WTC11 (cell line): ENCODE measurements around the gene NAT8L. TPM values are rescaled to one million over a fixed set of nuclear protein-coding genes. Genes with fewer than 3 reads are reported as not detected.

Experiments used
- ATAC-seq: fragments of 200-7000 bp; cut with Tn5 transposase; 2 replicates; pipeline ENCODE4 v1.10.0; 2021; ENCODE audit warnings: mild to moderate bottlenecking, moderate library complexity
- CTCF ChIA-PET: fragments of 300-600 bp; sonication (Branson Sonifier 250); formaldehyde crosslinking; loops from one replicate; lab custom pipeline; 2021; ENCODE audit warnings: antibody characterized with exemption; lab: Charles Lee
- POLR2A ChIA-PET: fragments of 350-600 bp; sonication (Branson Sonifier 250); formaldehyde crosslinking; loops from one replicate; lab custom pipeline; 2021; ENCODE audit warnings: antibody characterized with exemption; lab: Charles Lee
- DNase-seq: peaks from one replicate; pipeline ENCODE4 v3.0.0; 2021; ENCODE audit warnings: low spot score
- H3K27ac Mint-ChIP-seq: 2 replicates; pipeline ENCODE4 v1.8.0; 2021; ENCODE audit warnings: mixed read lengths
- H3K27me3 Mint-ChIP-seq: 2 replicates; pipeline ENCODE4 v1.8.0; 2021; ENCODE audit warnings: low read depth, mild to moderate bottlenecking, moderate library complexity, mixed read lengths
- H3K36me3 Mint-ChIP-seq: 2 replicates; pipeline ENCODE4 v1.8.0; 2021; ENCODE audit warnings: mixed read lengths
- H3K4me1 Mint-ChIP-seq: 2 replicates; pipeline ENCODE4 v1.8.0; 2022; ENCODE audit warnings: mixed read lengths
- H3K4me3 Mint-ChIP-seq: 2 replicates; pipeline ENCODE4 v1.8.0; 2021; ENCODE audit warnings: mild to moderate bottlenecking, moderate library complexity, mixed read lengths
- H3K9me3 Mint-ChIP-seq: 2 replicates; pipeline ENCODE4 v1.8.0; 2021; ENCODE audit warnings: mixed read lengths
- CREB1 ChIP-seq: sonication (generic); formaldehyde crosslinking; IDR thresholded peaks from 2 replicates; pipeline ENCODE4 v1.8.0; 2023; ENCODE audit warnings: mild to moderate bottlenecking, missing genetic modification reagents
- ELF4 ChIP-seq: sonication (generic); formaldehyde crosslinking; IDR thresholded peaks from 2 replicates; pipeline ENCODE4 v1.8.1; 2022; ENCODE audit warnings: low read depth, mild to moderate bottlenecking, moderate library complexity, missing genetic modification reagents
- ETV6 ChIP-seq: sonication (generic); formaldehyde crosslinking; IDR thresholded peaks from 2 replicates; pipeline ENCODE4 v1.8.1; 2022; ENCODE audit warnings: mild to moderate bottlenecking, missing genetic modification reagents
- IRF2 ChIP-seq: sonication (generic); formaldehyde crosslinking; IDR thresholded peaks from 2 replicates; pipeline ENCODE4 v1.8.0; 2022; ENCODE audit warnings: low read depth, missing genetic modification reagents, borderline replicate concordance
- JAZF1 ChIP-seq: fragments of 250-450 bp; sonication (Bioruptor Pico); IDR thresholded peaks from 2 replicates; pipeline ENCODE4 v1.9.0; 2021; ENCODE audit warnings: moderate library complexity, mild to moderate bottlenecking, inconsistent platforms
- KAT7 ChIP-seq: sonication (generic); formaldehyde crosslinking; IDR thresholded peaks from 2 replicates; pipeline ENCODE4 v1.8.1; 2023; ENCODE audit warnings: missing genetic modification reagents, mild to moderate bottlenecking, borderline replicate concordance
- NFATC4 ChIP-seq: fragments of 250-450 bp; sonication (Bioruptor Pico); IDR thresholded peaks from 2 replicates; pipeline ENCODE4 v1.9.0; 2021; ENCODE audit warnings: mild to moderate bottlenecking
- NR1H2 ChIP-seq: sonication (generic); formaldehyde crosslinking; IDR thresholded peaks from 2 replicates; pipeline ENCODE4 v1.9.0; 2021; ENCODE audit warnings: mild to moderate bottlenecking, moderate library complexity, missing genetic modification reagents
- NR2C2 ChIP-seq: sonication (generic); formaldehyde crosslinking; IDR thresholded peaks from 2 replicates; pipeline ENCODE4 v1.8.0; 2022; ENCODE audit warnings: mild to moderate bottlenecking, missing genetic modification reagents
- NR3C1 ChIP-seq: sonication (generic); formaldehyde crosslinking; conservative IDR thresholded peaks from 2 replicates; pipeline ENCODE4 v1.8.1; 2023; ENCODE audit warnings: low read depth, mild to moderate bottlenecking, missing genetic modification reagents
- OVOL2 ChIP-seq: fragments of 250-450 bp; sonication (Bioruptor Pico); IDR thresholded peaks from 2 replicates; pipeline ENCODE4 v1.9.0; 2021; ENCODE audit warnings: mild to moderate bottlenecking, borderline replicate concordance
- PRRX2 ChIP-seq: fragments of 250-450 bp; sonication (Bioruptor Pico); IDR thresholded peaks from 2 replicates; pipeline ENCODE4 v1.8.0; 2021; ENCODE audit warnings: mild to moderate bottlenecking
- RELA ChIP-seq: sonication (generic); formaldehyde crosslinking; IDR thresholded peaks from 2 replicates; pipeline ENCODE4 v1.8.1; 2022; ENCODE audit warnings: missing genetic modification reagents, mild to moderate bottlenecking, borderline replicate concordance
- SMAD3 ChIP-seq: sonication (generic); formaldehyde crosslinking; IDR thresholded peaks from 2 replicates; pipeline ENCODE4 v1.8.0; 2022; ENCODE audit warnings: missing genetic modification reagents, mild to moderate bottlenecking, borderline replicate concordance
- TCF7 ChIP-seq: sonication (generic); formaldehyde crosslinking; IDR thresholded peaks from 2 replicates; pipeline ENCODE4 v1.8.0; 2022; ENCODE audit warnings: mild to moderate bottlenecking, low read depth, missing genetic modification reagents, moderate library complexity
- TEAD4 ChIP-seq: sonication (generic); formaldehyde crosslinking; IDR thresholded peaks from 2 replicates; pipeline ENCODE4 v1.8.0; 2022; ENCODE audit warnings: mild to moderate bottlenecking, missing genetic modification reagents
- ZBTB21 ChIP-seq: sonication (generic); formaldehyde crosslinking; IDR thresholded peaks from 2 replicates; pipeline ENCODE4 v1.8.1; 2023; ENCODE audit warnings: mild to moderate bottlenecking, missing genetic modification reagents, borderline replicate concordance
- ZNF138 ChIP-seq: sonication (generic); formaldehyde crosslinking; conservative IDR thresholded peaks from 2 replicates; pipeline ENCODE4 v1.8.1; 2022; ENCODE audit warnings: mild to moderate bottlenecking, moderate library complexity, missing genetic modification reagents
- ZNF219 ChIP-seq: sonication (generic); formaldehyde crosslinking; IDR thresholded peaks from 2 replicates; pipeline ENCODE4 v1.8.0; 2023; ENCODE audit warnings: missing genetic modification reagents, mild to moderate bottlenecking, borderline replicate concordance
- ZNF263 ChIP-seq: sonication (generic); formaldehyde crosslinking; IDR thresholded peaks from 2 replicates; pipeline ENCODE4 v1.8.1; 2022; ENCODE audit warnings: low read depth, mild to moderate bottlenecking, moderate library complexity, missing genetic modification reagents
- ZNF317 ChIP-seq: sonication (generic); formaldehyde crosslinking; IDR thresholded peaks from 2 replicates; pipeline ENCODE4 v1.8.1; 2023; ENCODE audit warnings: low read depth, mild to moderate bottlenecking, moderate library complexity, missing genetic modification reagents, borderline replicate concordance
- ZNF423 ChIP-seq: fragments of 250-450 bp; sonication (Bioruptor Pico); IDR thresholded peaks from 2 replicates; pipeline ENCODE4 v2.1.2; 2022; ENCODE audit warnings: mild to moderate bottlenecking, moderate library complexity
- total RNA-seq: library from RNA; stranded (reverse); gene quantifications from 3 replicates; pipeline ENCODE4 v1.2.3, GENCODE V29; 2021
- TF ChIP-seq, protein P1 (sequence below): fragments of 250-450 bp; sonication (Bioruptor Pico); IDR thresholded peaks from 2 replicates; pipeline ENCODE4 v1.9.0; 2021; ENCODE audit warnings: mild to moderate bottlenecking
- TF ChIP-seq, protein P2 (sequence below): sonication (generic); formaldehyde crosslinking; IDR thresholded peaks from 2 replicates; pipeline ENCODE4 v1.8.1; 2022; ENCODE audit warnings: mild to moderate bottlenecking, missing genetic modification reagents, moderate library complexity, borderline replicate concordance

Gene NAT8L
- total RNA-seq, 1 experiment from 2014 or later = 20.0 TPM

DNA sequence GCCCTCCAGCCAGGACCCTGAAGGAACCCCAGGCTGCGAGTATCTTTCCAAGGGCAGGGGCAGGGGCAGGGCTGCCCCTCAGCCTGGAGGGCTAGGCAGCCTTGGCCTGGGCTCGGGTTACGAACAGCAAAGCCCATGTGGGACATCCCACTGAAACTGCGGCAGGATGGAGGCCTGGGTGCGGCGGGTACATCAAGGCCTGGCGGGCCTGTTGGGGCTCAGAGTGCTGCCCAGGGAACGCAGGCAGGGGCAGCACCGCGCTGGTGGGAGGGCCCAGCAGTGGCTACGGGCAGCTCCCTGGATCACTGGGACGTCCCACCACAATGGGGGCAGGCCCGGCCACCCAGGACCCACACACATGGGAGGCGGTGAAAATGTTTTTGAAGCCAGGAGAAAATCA, 10.9 kb downstream of the NAT8L start:
- H3K36me3 Mint-ChIP-seq = no peaks in the 10 kb centered on the region
- POLR2A ChIA-PET = no interaction called here
- ATAC-seq (peak; percentile 33), DNase-seq (peak; percentile 17)
- no peaks in the 10 kb centered on the region for H3K27me3 Mint-ChIP-seq
- H3K27ac Mint-ChIP-seq = no peak overlapping the region
- CTCF ChIA-PET = interaction anchor here (0.5 kb wide), 1 partner anchor 289 kb away, joined by 3 read pairs; no protein-coding TSS in a partner anchor
- H3K4me3 Mint-ChIP-seq = no peak overlapping the region
- no peaks in the 10 kb centered on the region for H3K9me3 Mint-ChIP-seq
- TF ChIP-seq ELF4 (no peak), TCF7 (no peak), KAT7 (CRISPR knock-in tag) (no peak), SMAD3 (CRISPR knock-in tag) (no peak), CREB1 (CRISPR knock-in tag) (no peak), ZBTB21 (CRISPR knock-in tag) (no peak), RELA (CRISPR knock-in tag) (no peak), OVOL2 (no peak)
- TF ChIP-seq, protein P1, sequence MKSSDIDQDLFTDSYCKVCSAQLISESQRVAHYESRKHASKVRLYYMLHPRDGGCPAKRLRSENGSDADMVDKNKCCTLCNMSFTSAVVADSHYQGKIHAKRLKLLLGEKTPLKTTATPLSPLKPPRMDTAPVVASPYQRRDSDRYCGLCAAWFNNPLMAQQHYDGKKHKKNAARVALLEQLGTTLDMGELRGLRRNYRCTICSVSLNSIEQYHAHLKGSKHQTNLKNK = no peak
- peaks cover 17% of the 10 kb centered on the region for H3K4me1 Mint-ChIP-seq

GRCh38 chr4:2070421-2071251, 11.5 kb downstream of the NAT8L start:
- Mint-ChIP-seq H3K27ac (0 out of 2 replicates have a peak overlapping the region, but pooled peaks have one; percentile 36), H3K36me3 (no peaks in the 10 kb centered on the region), H3K9me3 (no peaks in the 10 kb centered on the region)
- CTCF ChIA-PET = interaction anchor here (0.5 kb wide), 1 partner anchor 288 kb away, joined by 3 read pairs; no protein-coding TSS in a partner anchor
- ATAC-seq = no peak
- DNase-seq = peak; percentile 6
- TF ChIP-seq PRRX2 = no peak
- no peak for TF ChIP-seq IRF2 (CRISPR knock-in tag)
- TF ChIP-seq, protein P2, sequence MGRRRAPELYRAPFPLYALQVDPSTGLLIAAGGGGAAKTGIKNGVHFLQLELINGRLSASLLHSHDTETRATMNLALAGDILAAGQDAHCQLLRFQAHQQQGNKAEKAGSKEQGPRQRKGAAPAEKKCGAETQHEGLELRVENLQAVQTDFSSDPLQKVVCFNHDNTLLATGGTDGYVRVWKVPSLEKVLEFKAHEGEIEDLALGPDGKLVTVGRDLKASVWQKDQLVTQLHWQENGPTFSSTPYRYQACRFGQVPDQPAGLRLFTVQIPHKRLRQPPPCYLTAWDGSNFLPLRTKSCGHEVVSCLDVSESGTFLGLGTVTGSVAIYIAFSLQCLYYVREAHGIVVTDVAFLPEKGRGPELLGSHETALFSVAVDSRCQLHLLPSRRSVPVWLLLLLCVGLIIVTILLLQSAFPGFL (CRISPR knock-in tag) = no peak
- TF ChIP-seq ZNF317 (CRISPR knock-in tag) = no peak
- no peak for TF ChIP-seq ZNF138
- no peak for TF ChIP-seq JAZF1 (CRISPR knock-in tag)
- TF ChIP-seq ETV6 (CRISPR knock-in tag) = no peak
- no peak for TF ChIP-seq NR1H2 (CRISPR knock-in tag)
- no peak for TF ChIP-seq TEAD4
- TF ChIP-seq NR2C2 (CRISPR knock-in tag) = no peak
- TF ChIP-seq, all 79 proteins: peak for 0
- peaks cover 17% of the 10 kb centered on the region for H3K4me1 Mint-ChIP-seq
- no peaks in the 10 kb centered on the region for H3K27me3 Mint-ChIP-seq
- POLR2A ChIA-PET = no interaction called here
- H3K4me3 Mint-ChIP-seq = no peak overlapping the region

- DNase-seq = peak; percentile 17
- ChIA-PET POLR2A (no interaction called here), CTCF (interaction anchor here (1.2 kb wide), 1 partner anchor 16 kb away, joined by 3 read pairs; no protein-coding TSS in a partner anchor)
- Mint-ChIP-seq H3K4me1 (peaks cover 17% of the 10 kb centered on the region), H3K27me3 (no peaks in the 10 kb centered on the region), H3K9me3 (no peaks in the 10 kb centered on the region), H3K4me3 (no peak overlapping the region)
- TF ChIP-seq NFATC4 (no peak), NR3C1 (CRISPR knock-in tag) (no peak), ZNF423 (CRISPR knock-in tag) (peak; percentile 43; the same call in 1 of the 2 replicates), ZNF219 (CRISPR knock-in tag) (no peak), ZNF263 (CRISPR knock-in tag) (peak; percentile 47; the same call in 1 of the 2 replicates), JAZF1 (CRISPR knock-in tag) (no peak)
- TF ChIP-seq, all 79 proteins: peak for 2
- 0 out of 2 replicates have a peak overlapping the region, but pooled peaks have one; percentile 36 for H3K27ac Mint-ChIP-seq
- H3K36me3 Mint-ChIP-seq = no peaks in the 10 kb centered on the region
- ATAC-seq = peak; percentile 4; the same call in 1 of the 2 replicates
Observed at GRCh38 chr4:2071252-2071911, 12.3 kb downstream of the NAT8L start.
